GM12878 (cell line): ENCODE data around the gene HMCN1. TPM values are rescaled to one million over a fixed set of nuclear protein-coding genes. Genes with fewer than 3 reads are reported as not detected.

Experiments
- ATAC-seq: fragments of 200-7000 bp; cut with Tn5 transposase; 3 replicates; pipeline ENCODE4 v1.9.1; 2020; ENCODE audit warnings: mild to moderate bottlenecking, moderate library complexity
- BruUV-seq: library from RNA; stranded (reverse); fragments of 400-500 nt; replicated peaks from 2 replicates; lab custom pipeline; 2021; lab: Mats Ljungman, UMichigan
- CTCF ChIA-PET: fragments of 300-600 bp; sonication (Branson Sonifier 250); formaldehyde crosslinking; extraction: SDS; loops from one replicate; lab custom pipeline; 2021; ENCODE audit warnings: inconsistent platforms; lab: Yijun Ruan, JAX
- POLR2A ChIA-PET: fragments of 350-600 bp; formaldehyde crosslinking; extraction: SDS; loops from one replicate; lab custom pipeline; 2021; ENCODE audit warnings: inconsistent platforms; lab: Charles Lee
- RAD21 ChIA-PET: fragments of 300-600 bp; sonication (Branson Sonifier 250); formaldehyde crosslinking; loops from one replicate; lab custom pipeline; 2023; ENCODE audit warnings: antibody characterized with exemption; ENCODE audit not compliant: unreplicated experiment; lab: Charles Lee
- SMC1A ChIA-PET: fragments of 300-600 bp; sonication (Branson Sonifier 250); formaldehyde crosslinking; loops from one replicate; lab custom pipeline; 2023; ENCODE audit not compliant: unreplicated experiment, uncharacterized antibody; lab: Charles Lee
- DNase-seq: peaks from one replicate; pipeline ENCODE4 v3.0.0-alpha.2; 2011; ENCODE audit warnings: low read depth, low spot score
- FAIRE-seq: peaks from 3 replicates; lab custom pipeline; 2011; peaks lifted over from hg19 to GRCh38; lab: Jason Lieb, UNC
- H2AFZ ChIP-seq: 2 replicates; pipeline ENCODE4 v1.6.0; 2011; ENCODE audit warnings: low read depth, low read length, control low read depth; ENCODE audit not compliant: control insufficient read depth
- H3K27ac ChIP-seq: 2 replicates; pipeline ENCODE4 v1.5.1; 2011; ENCODE audit warnings: control low read depth; ENCODE audit not compliant: control insufficient read depth, insufficient read depth
- H3K27me3 ChIP-seq, 2 experiments: replicated peaks in 1 of 2; 2 replicates each; pipeline versions ENCODE4 v1.6.0 to v1.6.1; 2011; ENCODE audit warnings: low read length in 1 of 2; ENCODE audit not compliant: control insufficient read depth in 2 of 2, insufficient read depth in 2 of 2
- H3K36me3 ChIP-seq, 2 experiments: 2 replicates each; pipeline ENCODE4 v1.5.1; 2011; ENCODE audit warnings: low read length in 1 of 2; ENCODE audit not compliant: control insufficient read depth in 2 of 2, insufficient read depth in 2 of 2
- H3K4me1 ChIP-seq: 2 replicates; pipeline ENCODE4 v1.6.1; 2011; ENCODE audit warnings: mild to moderate bottlenecking, low read length, moderate library complexity, mixed read lengths; ENCODE audit not compliant: control insufficient read depth, insufficient read depth
- H3K4me2 ChIP-seq: 2 replicates; pipeline ENCODE4 v1.6.0; 2011; ENCODE audit warnings: control low read depth; ENCODE audit not compliant: control insufficient read depth, insufficient read depth
- H3K4me3 ChIP-seq: fragments of 200-600 bp; sonication (generic); 2 replicates; pipeline ENCODE4 v1.5.1; 2016
- H3K79me2 ChIP-seq: 2 replicates; pipeline ENCODE4 v1.6.0; 2011; ENCODE audit warnings: low read length; ENCODE audit not compliant: control insufficient read depth, insufficient read depth
- H3K9ac ChIP-seq: 2 replicates; pipeline ENCODE4 v1.8.0; 2011; ENCODE audit warnings: low read length, control low read depth, mixed read lengths; ENCODE audit not compliant: control insufficient read depth, insufficient read depth
- H3K9me3 ChIP-seq: replicated peaks from 3 replicates; pipeline ENCODE4 v1.5.1; 2011; ENCODE audit warnings: mild to moderate bottlenecking, low read length; ENCODE audit not compliant: control insufficient read depth, insufficient read depth
- H4K20me1 ChIP-seq: 2 replicates; pipeline ENCODE4 v1.6.0; 2011; ENCODE audit not compliant: control insufficient read depth, insufficient read depth
- ATF7 ChIP-seq: fragments of 450-650 bp; IDR thresholded peaks from 2 replicates; pipeline ENCODE4 v1.6.1; 2016; ENCODE audit warnings: low read depth, mild to moderate bottlenecking
- BACH1 ChIP-seq: fragments of 450-650 bp; IDR thresholded peaks from 2 replicates; pipeline ENCODE4 v1.6.1; 2017; ENCODE audit warnings: mild to moderate bottlenecking, borderline replicate concordance
- BCL11A ChIP-seq: IDR thresholded peaks from 2 replicates; pipeline ENCODE4 v1.6.1; 2011; ENCODE audit warnings: low read depth, low read length
- DPF2 ChIP-seq: fragments of 450-650 bp; IDR thresholded peaks from 2 replicates; pipeline ENCODE4 v1.6.1; 2017; ENCODE audit warnings: mild to moderate bottlenecking
- GABPA ChIP-seq: IDR thresholded peaks from 2 replicates; pipeline ENCODE4 v1.6.1; 2014; ENCODE audit warnings: antibody characterized with exemption, low read depth, mild to moderate bottlenecking, inconsistent platforms
- JUNB ChIP-seq: IDR thresholded peaks from 2 replicates; pipeline ENCODE4 v1.6.1; 2016; ENCODE audit warnings: antibody characterized with exemption, mild to moderate bottlenecking
- SIX5 ChIP-seq: IDR thresholded peaks from 2 replicates; pipeline ENCODE4 v1.6.1; 2011; ENCODE audit warnings: mild to moderate bottlenecking, low read depth, low read length, moderate library complexity; ENCODE audit not compliant: severe bottlenecking
- TAF1 ChIP-seq: IDR thresholded peaks from 2 replicates; pipeline ENCODE4 v1.6.1; 2011; ENCODE audit warnings: mild to moderate bottlenecking, low read depth, low read length, borderline replicate concordance
- USF2 ChIP-seq: IDR thresholded peaks from 2 replicates; pipeline ENCODE4 v1.6.1; 2011; ENCODE audit warnings: low read depth, low read length, improper control_type of control experiment, borderline replicate concordance
- ZZZ3 ChIP-seq: IDR thresholded peaks from 2 replicates; pipeline ENCODE4 v1.6.1; 2011; ENCODE audit warnings: low read depth; ENCODE audit not compliant: control insufficient read depth, insufficient read length
- WGBS: methylation state at CpG from one replicate; pipeline ENCODE4 v1.1.6; 2016; ENCODE audit warnings: low lambda C conversion rate; ENCODE audit not compliant: insufficient replicate concordance, insufficient coverage; ENCODE audit errors: missing lambda C conversion rate; 5-methylcytosine and 5-hydroxymethylcytosine counted together
- in situ Hi-C: fragments of 300-500 bp; cut with MboI; formaldehyde crosslinking; loops from 9 replicates; pipeline ENCODE4 v1.14.3; 2018; ENCODE audit warnings: mixed read lengths
- intact Hi-C: fragments of 100-400 bp; cut with micrococcal nuclease; formaldehyde crosslinking; loops from one replicate; pipeline ENCODE4 v1.14.2; 2022; ENCODE audit not compliant: unreplicated experiment
- polyA plus RNA-seq, 11 experiments: library from polyadenylated mRNA; depleted of rRNA in 4 of 11; unstranded in 6 of 11; stranded (reverse) in 5 of 11; fragments of >200 nt; fragmentation: Nextera tagmentation in 4 of 11; fragmentation: Illumina TruSeq in 1 of 11; extraction: Ambion mirVana in 4 of 11; extraction: Trizol in 1 of 11; gene quantifications; 1 replicate in 1 of 11; 2 replicates in 10 of 11; pipeline versions ENCODE4 v1.2.1 to v1.2.3, GENCODE V29; 2011 to 2016; ENCODE audit warnings: inconsistent platforms in 2 of 11, missing spikeins in 2 of 11, low read depth in 1 of 11
- total RNA-seq, 4 experiments: library from RNA; depleted of rRNA in 3 of 4; stranded (reverse); fragments of >200 nt in 3 of 4; fragmentation: Illumina TruSeq in 1 of 4; extraction: Trizol in 1 of 4; gene quantifications; 2 replicates each; pipeline versions ENCODE4 v1.2.1 to v1.2.3, GENCODE V29; 2013 to 2021
- TF ChIP-seq, protein P1 (sequence below): IDR thresholded peaks from 2 replicates; pipeline ENCODE4 v1.6.1; 2011; ENCODE audit warnings: low read depth, mild to moderate bottlenecking, low read length, moderate library complexity, borderline replicate concordance; ENCODE audit errors: extremely low read depth
- TF ChIP-seq, protein P2 (sequence below): fragments of 450-650 bp; conservative IDR thresholded peaks from 2 replicates; pipeline ENCODE4 v1.6.1; 2017; ENCODE audit warnings: mild to moderate bottlenecking, moderate library complexity

The HMCN1 gene
- total and polyA plus RNA-seq, 10 of the 15 experiments (the other 5 are each of a cell fraction or from before 2014, with no cell fraction given) = under 0.01 to 0.07 TPM; not detected in 8

DNA sequence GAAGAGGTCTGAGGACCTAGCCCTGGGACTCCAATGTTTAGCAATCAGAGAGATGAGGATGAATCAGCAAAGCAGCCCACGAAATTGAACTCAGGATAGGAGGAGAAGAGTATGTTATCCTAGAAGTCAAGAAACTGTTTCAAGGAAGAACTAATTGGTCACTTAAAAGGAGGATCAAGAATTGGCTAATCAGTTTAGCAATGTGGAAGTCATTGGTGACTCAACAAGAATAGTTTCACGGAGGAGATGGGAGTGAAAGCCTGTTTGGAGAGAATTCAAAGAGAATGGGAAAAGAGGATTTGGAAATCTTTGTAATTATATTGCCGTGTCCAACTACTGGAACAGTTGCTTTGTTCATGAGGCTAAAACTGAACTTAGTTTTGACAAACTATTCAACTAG is 7.4 kb downstream of the HMCN1 start:
- SMC1A ChIA-PET = no interaction called here

DNA sequence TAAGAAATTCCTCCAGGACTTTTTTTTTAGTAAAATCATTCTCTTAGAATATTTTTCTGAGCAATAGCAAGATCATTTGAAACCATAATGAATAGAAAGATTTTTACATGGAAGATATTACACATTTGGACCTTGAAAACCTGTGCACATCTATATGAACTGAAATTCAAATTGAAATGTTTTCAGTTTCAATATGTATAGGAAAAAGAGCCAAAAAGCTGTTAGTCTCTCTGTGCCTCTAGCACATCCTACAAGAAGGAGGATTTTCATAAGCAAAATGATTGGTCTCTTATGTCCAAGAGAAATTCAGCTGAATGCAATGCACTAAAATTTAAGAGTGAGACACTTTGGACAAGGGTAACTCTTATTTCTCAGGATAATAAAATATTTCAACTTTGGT is 8.2 kb downstream of the HMCN1 start:
- H3K36me3 ChIP-seq = no peaks in the 10 kb centered on the region
- H2AFZ ChIP-seq = no peak overlapping the region
- in situ Hi-C loops (no loop called here), intact Hi-C loops (no loop called here)
- H4K20me1 ChIP-seq = no peaks in the 10 kb centered on the region
- ChIA-PET RAD21 (no interaction called here), POLR2A (no interaction called here), CTCF (no interaction called here), SMC1A (no interaction called here)
- H3K4me1 ChIP-seq = no peaks in the 10 kb centered on the region
- H3K27me3 ChIP-seq = no peaks in the 10 kb centered on the region
- H3K79me2 ChIP-seq = no peaks in the 10 kb centered on the region
- H3K9me3 ChIP-seq = no peaks in the 10 kb centered on the region
- BruUV-seq = no TSS peak
- no peak overlapping the region for H3K4me3 ChIP-seq
- ATAC-seq (no peak), FAIRE-seq (no peak), DNase-seq (no peak)
- no peak overlapping the region for H3K27ac ChIP-seq
- H3K4me2 ChIP-seq = no peak overlapping the region
- TF ChIP-seq, protein P1, sequence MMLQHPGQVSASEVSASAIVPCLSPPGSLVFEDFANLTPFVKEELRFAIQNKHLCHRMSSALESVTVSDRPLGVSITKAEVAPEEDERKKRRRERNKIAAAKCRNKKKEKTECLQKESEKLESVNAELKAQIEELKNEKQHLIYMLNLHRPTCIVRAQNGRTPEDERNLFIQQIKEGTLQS = no peak
- TF ChIP-seq ZZZ3 (no peak), JUNB (no peak), SIX5 (no peak), BCL11A (no peak), BACH1 (no peak), USF2 (no peak), ATF7 (no peak), TAF1 (no peak), DPF2 (no peak)
- TF ChIP-seq, protein P2, sequence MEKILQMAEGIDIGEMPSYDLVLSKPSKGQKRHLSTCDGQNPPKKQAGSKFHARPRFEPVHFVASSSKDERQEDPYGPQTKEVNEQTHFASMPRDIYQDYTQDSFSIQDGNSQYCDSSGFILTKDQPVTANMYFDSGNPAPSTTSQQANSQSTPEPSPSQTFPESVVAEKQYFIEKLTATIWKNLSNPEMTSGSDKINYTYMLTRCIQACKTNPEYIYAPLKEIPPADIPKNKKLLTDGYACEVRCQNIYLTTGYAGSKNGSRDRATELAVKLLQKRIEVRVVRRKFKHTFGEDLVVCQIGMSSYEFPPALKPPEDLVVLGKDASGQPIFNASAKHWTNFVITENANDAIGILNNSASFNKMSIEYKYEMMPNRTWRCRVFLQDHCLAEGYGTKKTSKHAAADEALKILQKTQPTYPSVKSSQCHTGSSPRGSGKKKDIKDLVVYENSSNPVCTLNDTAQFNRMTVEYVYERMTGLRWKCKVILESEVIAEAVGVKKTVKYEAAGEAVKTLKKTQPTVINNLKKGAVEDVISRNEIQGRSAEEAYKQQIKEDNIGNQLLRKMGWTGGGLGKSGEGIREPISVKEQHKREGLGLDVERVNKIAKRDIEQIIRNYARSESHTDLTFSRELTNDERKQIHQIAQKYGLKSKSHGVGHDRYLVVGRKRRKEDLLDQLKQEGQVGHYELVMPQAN = no peak
- H3K9ac ChIP-seq = no peak overlapping the region

More for the DNA sequence above, 7.4 kb downstream of the HMCN1 start:
- no peaks in the 10 kb centered on the region for H3K9me3 ChIP-seq
- RAD21 ChIA-PET = no interaction called here
- no peak overlapping the region for H3K4me3 ChIP-seq
- H3K9ac ChIP-seq = no peak overlapping the region
- no peaks in the 10 kb centered on the region for H3K4me1 ChIP-seq
- H4K20me1 ChIP-seq = no peaks in the 10 kb centered on the region
- FAIRE-seq = no peak
- in situ Hi-C loops (no loop called here), intact Hi-C loops (no loop called here)
- TF ChIP-seq GABPA = no peak
- no peak overlapping the region for H3K27ac ChIP-seq
- H3K4me2 ChIP-seq = no peak overlapping the region
- POLR2A ChIA-PET = interaction anchor here (0.6 kb wide), 1 partner anchor 1071 kb away, joined by 3 read pairs; no protein-coding TSS in a partner anchor
- H3K79me2 ChIP-seq = no peaks in the 10 kb centered on the region
- H3K27me3 ChIP-seq = no peaks in the 10 kb centered on the region
- H3K36me3 ChIP-seq = no peaks in the 10 kb centered on the region
- CTCF ChIA-PET = no interaction called here
- no peak for DNase-seq
- no TSS peak for BruUV-seq
- 55% methylated on average over 3 of the region's 3 CpGs for WGBS
- no peak for ATAC-seq
- H2AFZ ChIP-seq = no peak overlapping the region
